PC-3 (cell line): Measurements from ENCODE around the gene MTCL3.

ENCODE experiments used
- EZH2 ChIP-seq: fragments of 300-600 bp; sonication (generic); IDR thresholded peaks from one replicate; pipeline ENCODE4 v1.6.1; 2017; ENCODE audit warnings: antibody characterized with exemption, mild to moderate bottlenecking, low read length; ENCODE audit not compliant: unreplicated experiment
- EZH2phosphoT487 ChIP-seq: fragments of 300-600 bp; sonication (generic); IDR thresholded peaks from 2 replicates; pipeline ENCODE4 v1.6.1; 2018; ENCODE audit warnings: mild to moderate bottlenecking, antibody characterized with exemption, low read length, borderline replicate concordance
- TF ChIP-seq, protein P1 (sequence below): fragments of 300-600 bp; sonication (generic); conservative IDR thresholded peaks from 2 replicates; pipeline ENCODE4 v1.5.1; 2017; ENCODE audit warnings: antibody characterized with exemption, low read depth, mild to moderate bottlenecking, low read length

DNA sequence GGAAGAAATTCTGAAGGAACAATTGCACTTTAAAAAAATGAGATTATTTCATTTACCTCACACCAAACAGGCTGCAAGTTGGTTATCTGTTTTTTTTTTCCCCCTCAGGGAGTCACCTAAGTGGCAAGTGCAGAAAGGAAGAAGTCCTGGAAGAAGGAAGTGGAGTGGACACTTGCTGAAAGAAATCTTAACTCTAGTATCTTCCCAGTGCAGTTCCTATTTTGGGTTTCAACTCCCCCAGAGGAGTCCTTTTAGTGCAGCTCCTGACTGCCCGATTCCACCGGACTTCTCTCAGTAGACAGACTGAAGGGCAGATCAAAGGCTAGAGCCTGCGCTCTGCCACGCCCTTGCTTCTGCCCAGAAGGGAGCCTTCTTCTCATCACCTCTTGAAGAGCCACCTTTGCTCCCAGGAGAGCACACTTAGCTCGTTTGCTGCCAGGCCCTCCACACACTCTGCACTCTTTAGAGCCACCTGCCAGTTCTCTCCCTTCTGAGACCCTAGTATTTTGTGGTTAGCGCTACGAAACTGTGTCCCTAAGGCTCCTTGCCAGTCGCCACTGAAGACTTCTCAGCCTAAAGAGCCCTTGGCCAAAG is 4.9 kb downstream of the MTCL3 start:
- TF ChIP-seq, protein P1, sequence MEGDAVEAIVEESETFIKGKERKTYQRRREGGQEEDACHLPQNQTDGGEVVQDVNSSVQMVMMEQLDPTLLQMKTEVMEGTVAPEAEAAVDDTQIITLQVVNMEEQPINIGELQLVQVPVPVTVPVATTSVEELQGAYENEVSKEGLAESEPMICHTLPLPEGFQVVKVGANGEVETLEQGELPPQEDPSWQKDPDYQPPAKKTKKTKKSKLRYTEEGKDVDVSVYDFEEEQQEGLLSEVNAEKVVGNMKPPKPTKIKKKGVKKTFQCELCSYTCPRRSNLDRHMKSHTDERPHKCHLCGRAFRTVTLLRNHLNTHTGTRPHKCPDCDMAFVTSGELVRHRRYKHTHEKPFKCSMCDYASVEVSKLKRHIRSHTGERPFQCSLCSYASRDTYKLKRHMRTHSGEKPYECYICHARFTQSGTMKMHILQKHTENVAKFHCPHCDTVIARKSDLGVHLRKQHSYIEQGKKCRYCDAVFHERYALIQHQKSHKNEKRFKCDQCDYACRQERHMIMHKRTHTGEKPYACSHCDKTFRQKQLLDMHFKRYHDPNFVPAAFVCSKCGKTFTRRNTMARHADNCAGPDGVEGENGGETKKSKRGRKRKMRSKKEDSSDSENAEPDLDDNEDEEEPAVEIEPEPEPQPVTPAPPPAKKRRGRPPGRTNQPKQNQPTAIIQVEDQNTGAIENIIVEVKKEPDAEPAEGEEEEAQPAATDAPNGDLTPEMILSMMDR = no peak
- TF ChIP-seq EZH2 (no peak), EZH2phosphoT487 (no peak)
